GM19372 (cell line): Measurements from ENCODE around the gene CDKAL1.
"Not testable (repeated sequence)": the region's sequence is repeated elsewhere in the genome, so short reads cannot be mapped to it uniquely, and the experiment has no call there.

Experiments used
- ATAC-seq: cut with Tn5 transposase; IDR thresholded peaks from one replicate; pipeline ENCODE4 v1.9.1; 2021; ENCODE audit warnings: mild to moderate bottlenecking, low read depth, moderate library complexity; ENCODE audit not compliant: unreplicated experiment

Gene CDKAL1

GRCh38 chr6:20724443-20725190 lies 190.4 kb downstream of the CDKAL1 start:
- no peak for ATAC-seq

- ATAC-seq, result not testable (repeated sequence)
Measured at GRCh38 chr6:20725235-20725634, 191.0 kb downstream of the CDKAL1 start.

- ATAC-seq, result no peak
Measured at GRCh38 chr6:20729086-20729485, 194.8 kb downstream of the CDKAL1 start.

GRCh38 chr6:20732362-20732761 lies 198.1 kb downstream of the CDKAL1 start:
- ATAC-seq, result not testable (repeated sequence)

GRCh38 chr6:20732896-20733295 lies 198.6 kb downstream of the CDKAL1 start:
- no peak for ATAC-seq

- ATAC-seq, result no peak
Measured at GRCh38 chr6:20737912-20738311, 203.7 kb downstream of the CDKAL1 start.

GRCh38 chr6:20740088-20740487 lies 205.8 kb downstream of the CDKAL1 start:
- no peak for ATAC-seq

- ATAC-seq, result no peak
Measured at GRCh38 chr6:20740727-20741126, 206.5 kb downstream of the CDKAL1 start.

GRCh38 chr6:20741490-20741889 lies 207.2 kb downstream of the CDKAL1 start:
- no peak for ATAC-seq

- ATAC-seq, result no peak
Measured at GRCh38 chr6:20744911-20745557, 210.8 kb downstream of the CDKAL1 start.

GRCh38 chr6:20746024-20746423 lies 211.8 kb downstream of the CDKAL1 start:
- no peak for ATAC-seq

- no peak for ATAC-seq
Measured at GRCh38 chr6:20746805-20747558, 212.7 kb downstream of the CDKAL1 start.

GRCh38 chr6:20747991-20748390 lies 213.7 kb downstream of the CDKAL1 start:
- no peak for ATAC-seq

GRCh38 chr6:20751293-20751935 lies 217.2 kb downstream of the CDKAL1 start:
- ATAC-seq, result no peak

GRCh38 chr6:20755631-20756030 lies 221.4 kb downstream of the CDKAL1 start:
- no peak for ATAC-seq

GRCh38 chr6:20756584-20757147 lies 222.4 kb downstream of the CDKAL1 start:
- ATAC-seq, result not testable (repeated sequence)

- no peak for ATAC-seq
Measured at GRCh38 chr6:20757761-20758160, 223.5 kb downstream of the CDKAL1 start.

- ATAC-seq, result no peak
Measured at GRCh38 chr6:20763296-20763695, 229.0 kb downstream of the CDKAL1 start.

GRCh38 chr6:20769631-20770030 lies 235.4 kb downstream of the CDKAL1 start:
- no peak for ATAC-seq

GRCh38 chr6:20770773-20771172 lies 236.5 kb downstream of the CDKAL1 start:
- ATAC-seq, result no peak

GRCh38 chr6:20771409-20771808 lies 237.2 kb downstream of the CDKAL1 start:
- no peak for ATAC-seq
